H1 (cell line): Measurements from ENCODE around the gene ID1.

ENCODE experiments used
- CEBPB ChIP-seq: IDR thresholded peaks from 2 replicates; pipeline ENCODE4 v1.6.1; 2012; ENCODE audit warnings: low read depth, low read length
- EP300 ChIP-seq, 2 experiments: IDR thresholded peaks; 1 replicate in 1 of 2; 2 replicates in 1 of 2; pipeline ENCODE4 v1.6.1; 2011 to 2012; ENCODE audit warnings: low read depth in 2 of 2, low read length in 2 of 2, mild to moderate bottlenecking in 2 of 2, borderline replicate concordance in 1 of 2, inconsistent platforms in 1 of 2, moderate library complexity in 1 of 2
- FOSL1 ChIP-seq: IDR thresholded peaks from 2 replicates; pipeline ENCODE4 v1.6.1; 2011; ENCODE audit warnings: mild to moderate bottlenecking, low read depth, low read length, moderate library complexity; ENCODE audit not compliant: insufficient read depth
- JUN ChIP-seq: IDR thresholded peaks from 2 replicates; pipeline ENCODE4 v1.6.1; 2011; ENCODE audit warnings: low read depth, mild to moderate bottlenecking, improper control_type of control experiment, low read length
- JUND ChIP-seq: IDR thresholded peaks from 2 replicates; pipeline ENCODE4 v1.6.1; 2011; ENCODE audit warnings: mild to moderate bottlenecking, improper control_type of control experiment, low read length
- NANOG ChIP-seq: IDR thresholded peaks from 2 replicates; pipeline ENCODE4 v1.6.1; 2011; ENCODE audit warnings: low read length, low read depth, mild to moderate bottlenecking, inconsistent platforms; ENCODE audit not compliant: insufficient read depth, poor library complexity, severe bottlenecking
- PHF8 ChIP-seq: fragments of 200-600 bp; sonication (generic); conservative IDR thresholded peaks from 2 replicates; pipeline ENCODE4 v1.7.1; 2012; ENCODE audit warnings: low read depth, mild to moderate bottlenecking, inconsistent platforms, low read length, moderate library complexity
- POLR2AphosphoS5 ChIP-seq: IDR thresholded peaks from 2 replicates; pipeline ENCODE4 v1.6.1; 2011; ENCODE audit warnings: low read depth, low read length
- SP1 ChIP-seq: IDR thresholded peaks from 2 replicates; pipeline ENCODE4 v1.6.1; 2011; ENCODE audit warnings: low read depth, low read length
- TAF1 ChIP-seq: IDR thresholded peaks from 2 replicates; pipeline ENCODE4 v1.6.1; 2011; ENCODE audit warnings: mild to moderate bottlenecking, low read depth, low read length
- TCF12 ChIP-seq: IDR thresholded peaks from 2 replicates; pipeline ENCODE4 v1.6.1; 2011; ENCODE audit warnings: low read depth, mild to moderate bottlenecking, low read length
- ZNF274 ChIP-seq: IDR thresholded peaks from 2 replicates; pipeline ENCODE4 v1.7.0; 2012; ENCODE audit warnings: low read length, borderline replicate concordance; ENCODE audit errors: extremely low read depth
- TF ChIP-seq, protein P1 (sequence below), 3 experiments: IDR thresholded peaks; 1 replicate in 2 of 3; 2 replicates in 1 of 3; pipeline versions ENCODE4 v1.5.1 to v1.6.1; 2011; ENCODE audit warnings: low read length in 3 of 3, mild to moderate bottlenecking in 3 of 3, inconsistent platforms in 2 of 3, low read depth in 1 of 3, moderate library complexity in 1 of 3; ENCODE audit not compliant: insufficient read depth in 1 of 3; ENCODE audit errors: control extremely low read depth in 1 of 3

DNA sequence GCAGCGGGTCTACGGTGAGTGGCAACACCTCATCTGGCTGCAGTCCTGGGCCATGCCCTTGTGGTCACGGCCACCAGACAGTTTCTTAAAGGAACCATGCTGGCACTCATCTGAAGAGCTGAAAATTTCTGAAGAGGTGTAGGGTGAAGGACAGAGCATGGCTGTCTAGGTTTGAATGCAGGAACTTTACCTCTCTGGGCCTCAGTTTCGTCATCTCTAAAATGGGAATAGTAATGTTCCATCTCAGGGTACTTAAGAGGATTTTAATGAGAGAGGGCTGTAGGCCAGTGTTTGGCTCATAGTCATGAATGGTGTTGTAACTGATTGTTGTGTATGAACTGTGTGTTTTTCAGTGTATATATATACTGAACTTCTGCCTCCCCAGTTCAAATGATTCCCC lies 38.4 kb downstream of the ID1 start:
- TF ChIP-seq POLR2AphosphoS5, result no peak
- no peak for TF ChIP-seq TAF1
- TF ChIP-seq CEBPB, result no peak
- TF ChIP-seq, protein P1, sequence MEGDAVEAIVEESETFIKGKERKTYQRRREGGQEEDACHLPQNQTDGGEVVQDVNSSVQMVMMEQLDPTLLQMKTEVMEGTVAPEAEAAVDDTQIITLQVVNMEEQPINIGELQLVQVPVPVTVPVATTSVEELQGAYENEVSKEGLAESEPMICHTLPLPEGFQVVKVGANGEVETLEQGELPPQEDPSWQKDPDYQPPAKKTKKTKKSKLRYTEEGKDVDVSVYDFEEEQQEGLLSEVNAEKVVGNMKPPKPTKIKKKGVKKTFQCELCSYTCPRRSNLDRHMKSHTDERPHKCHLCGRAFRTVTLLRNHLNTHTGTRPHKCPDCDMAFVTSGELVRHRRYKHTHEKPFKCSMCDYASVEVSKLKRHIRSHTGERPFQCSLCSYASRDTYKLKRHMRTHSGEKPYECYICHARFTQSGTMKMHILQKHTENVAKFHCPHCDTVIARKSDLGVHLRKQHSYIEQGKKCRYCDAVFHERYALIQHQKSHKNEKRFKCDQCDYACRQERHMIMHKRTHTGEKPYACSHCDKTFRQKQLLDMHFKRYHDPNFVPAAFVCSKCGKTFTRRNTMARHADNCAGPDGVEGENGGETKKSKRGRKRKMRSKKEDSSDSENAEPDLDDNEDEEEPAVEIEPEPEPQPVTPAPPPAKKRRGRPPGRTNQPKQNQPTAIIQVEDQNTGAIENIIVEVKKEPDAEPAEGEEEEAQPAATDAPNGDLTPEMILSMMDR (IDR thresholded peaks at IDR 0.05; ENCODE audit: control extremely low read depth in 1 of 3, insufficient read depth in 1 of 3, low read depth in 1 of 3, low read length in 3 of 3), result no peak
- no peak for TF ChIP-seq EP300 (IDR thresholded peaks at IDR 0.05; ENCODE audit: borderline replicate concordance in 1 of 2, low read depth in 2 of 2, low read length in 2 of 2)
- no peak for TF ChIP-seq TCF12
- no peak for TF ChIP-seq JUND
- no peak for TF ChIP-seq NANOG
- no peak for TF ChIP-seq FOSL1
- no peak for TF ChIP-seq SP1
- no peak for TF ChIP-seq ZNF274
- TF ChIP-seq JUN, result no peak
- no peak for TF ChIP-seq PHF8
